ENCODE measurements around the gene PLCH1.

GRCh38 chr3:155386919-155387318, 358.0 kb downstream of the PLCH1 start:
- TF ChIP-seq POLR2A (IDR thresholded peaks at IDR 0.05) (no peak), CTCF (IDR thresholded peaks at IDR 0.05) (no peak)
